ENCODE measurements around the gene CHD9.

DNA sequence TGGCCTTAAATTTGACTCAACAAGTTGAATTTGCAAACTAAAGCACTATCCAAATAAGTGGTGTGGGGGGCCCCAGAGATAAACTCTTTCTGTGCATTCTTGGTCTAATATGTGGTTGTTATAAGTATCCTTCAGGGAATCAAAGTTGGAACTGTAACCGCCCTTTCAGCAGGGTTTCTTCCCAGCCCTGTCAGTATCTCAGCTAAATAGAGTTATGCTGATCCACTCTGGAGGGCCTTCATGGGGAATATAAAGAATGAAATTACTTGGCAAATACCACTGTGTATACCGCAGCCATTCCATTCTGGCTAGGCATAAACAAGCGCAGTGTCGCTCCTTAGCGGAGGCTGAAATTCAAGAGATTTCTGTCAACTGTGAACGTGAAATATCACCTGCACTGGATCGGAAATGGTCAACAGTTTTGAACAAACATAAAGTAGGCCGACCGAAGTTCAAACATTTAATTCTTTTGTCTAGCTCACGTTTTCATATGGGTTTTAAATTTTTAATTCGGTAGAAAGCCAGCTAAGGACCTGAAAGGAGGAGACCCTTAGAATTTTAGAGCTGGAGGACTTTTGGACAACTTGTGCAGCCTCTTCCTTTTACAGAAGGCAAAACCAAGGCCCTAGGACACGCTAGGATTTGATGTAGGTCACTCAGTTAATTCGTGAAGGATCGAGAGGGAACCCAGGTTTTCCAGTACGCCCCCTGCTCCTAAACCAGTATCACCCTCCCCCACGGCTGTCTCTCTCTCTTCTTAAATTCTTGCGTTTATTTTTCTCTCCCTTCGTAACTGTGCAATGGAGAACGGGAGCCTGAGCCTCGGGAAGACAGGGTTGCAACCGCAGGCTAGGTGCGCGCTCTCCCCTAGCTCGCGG lies 74.7 kb downstream of the CHD9 start:
- no peak for TF ChIP-seq POLR2AphosphoS5 (IDR thresholded peaks at IDR 0.05)
- TF ChIP-seq, protein P1, sequence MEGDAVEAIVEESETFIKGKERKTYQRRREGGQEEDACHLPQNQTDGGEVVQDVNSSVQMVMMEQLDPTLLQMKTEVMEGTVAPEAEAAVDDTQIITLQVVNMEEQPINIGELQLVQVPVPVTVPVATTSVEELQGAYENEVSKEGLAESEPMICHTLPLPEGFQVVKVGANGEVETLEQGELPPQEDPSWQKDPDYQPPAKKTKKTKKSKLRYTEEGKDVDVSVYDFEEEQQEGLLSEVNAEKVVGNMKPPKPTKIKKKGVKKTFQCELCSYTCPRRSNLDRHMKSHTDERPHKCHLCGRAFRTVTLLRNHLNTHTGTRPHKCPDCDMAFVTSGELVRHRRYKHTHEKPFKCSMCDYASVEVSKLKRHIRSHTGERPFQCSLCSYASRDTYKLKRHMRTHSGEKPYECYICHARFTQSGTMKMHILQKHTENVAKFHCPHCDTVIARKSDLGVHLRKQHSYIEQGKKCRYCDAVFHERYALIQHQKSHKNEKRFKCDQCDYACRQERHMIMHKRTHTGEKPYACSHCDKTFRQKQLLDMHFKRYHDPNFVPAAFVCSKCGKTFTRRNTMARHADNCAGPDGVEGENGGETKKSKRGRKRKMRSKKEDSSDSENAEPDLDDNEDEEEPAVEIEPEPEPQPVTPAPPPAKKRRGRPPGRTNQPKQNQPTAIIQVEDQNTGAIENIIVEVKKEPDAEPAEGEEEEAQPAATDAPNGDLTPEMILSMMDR (IDR thresholded peaks at IDR 0.05) = no peak
